ENCODE measurements around the gene S100A10. TPM values are rescaled to one million over a fixed set of nuclear protein-coding genes. Genes with fewer than 3 reads are reported as not detected.

Gene S100A10
- total RNA-seq (1,000 to 10,000 TPM; 1,069 to 1,250 TPM), polyA plus RNA-seq (ENCODE audit: insufficient read length in 6 of 6) (100 to 1,000 TPM; 415 to 615 (median 485) TPM)
- long read RNA-seq, donor 1, transcript S100A10-202 (3 exons, 1,202 nt) = major isoform, 522 of 797 reads
- long read RNA-seq, donor 1, partial matches to known transcripts = 253 of 797 reads
- long read RNA-seq, donor 1, other reads (novel, unspliced or antisense) = 22 of 797 reads
- long read RNA-seq, donor 2, transcript S100A10-202 (3 exons, 1,202 nt) = major isoform, 284 of 491 reads
- long read RNA-seq, donor 2, partial matches to known transcripts = 195 of 491 reads
- long read RNA-seq, donor 2, other reads (novel, unspliced or antisense) = 12 of 491 reads
- long read RNA-seq, donor 3, transcript S100A10-202 (3 exons, 1,202 nt) = major isoform, 296 of 410 reads
- long read RNA-seq, donor 3, partial matches to known transcripts = 107 of 410 reads
- long read RNA-seq, donor 3, other reads (novel, unspliced or antisense) = 7 of 410 reads
- long read RNA-seq, donor 4, transcript S100A10-202 (3 exons, 1,202 nt) = major isoform, 1,796 of 1,852 reads
- long read RNA-seq, donor 4, partial matches to known transcripts = 37 of 1,852 reads
- long read RNA-seq, donor 4, other reads (novel, unspliced or antisense) = 19 of 1,852 reads
- long read RNA-seq, donor 5, transcript S100A10-202 (3 exons, 1,202 nt) = major isoform, 370 of 587 reads
- long read RNA-seq, donor 5, partial matches to known transcripts = 203 of 587 reads
- long read RNA-seq, donor 5, other reads (novel, unspliced or antisense) = 14 of 587 reads
- long read RNA-seq, donor 6, transcript S100A10-202 (3 exons, 1,202 nt) = major isoform, 264 of 409 reads
- long read RNA-seq, donor 6, partial matches to known transcripts = 135 of 409 reads
- long read RNA-seq, donor 6, other reads (novel, unspliced or antisense) = 10 of 409 reads
- long read RNA-seq, donor 7, transcript S100A10-202 (3 exons, 1,202 nt) = major isoform, 59 of 103 reads
- long read RNA-seq, donor 7, partial matches to known transcripts = 44 of 103 reads
- long read RNA-seq, donor 7, other reads (novel, unspliced or antisense) = 0 of 103 reads
- long read RNA-seq, donor 8, transcript S100A10-202 (3 exons, 1,202 nt) = major isoform, 250 of 385 reads
- long read RNA-seq, donor 8, partial matches to known transcripts = 125 of 385 reads
- long read RNA-seq, donor 8, other reads (novel, unspliced or antisense) = 10 of 385 reads
- long read RNA-seq, donor 9 = 0 reads
- long read RNA-seq, donor 10, transcript S100A10-202 (3 exons, 1,202 nt) = major isoform, 1,303 of 1,322 reads
- long read RNA-seq, donor 10, partial matches to known transcripts = 12 of 1,322 reads
- long read RNA-seq, donor 10, other reads (novel, unspliced or antisense) = 7 of 1,322 reads
- long read RNA-seq, donor 11, transcript S100A10-202 (3 exons, 1,202 nt) = major isoform, 148 of 215 reads
- long read RNA-seq, donor 11, partial matches to known transcripts = 67 of 215 reads
- long read RNA-seq, donor 11, other reads (novel, unspliced or antisense) = 0 of 215 reads
- long read RNA-seq, donor 12, transcript S100A10-202 (3 exons, 1,202 nt) = major isoform, 251 of 377 reads
- long read RNA-seq, donor 12, partial matches to known transcripts = 126 of 377 reads
- long read RNA-seq, donor 12, other reads (novel, unspliced or antisense) = 0 of 377 reads

GRCh38 chr1:151993734-151994496, at the start of gene S100A10:
TSS of gene S100A10 (minus strand) at chr1:151993859. CDS start at chr1:151986230, 7,629 bp downstream.
- H3K4me1 ChIP-seq = peaks cover 32 to 65% of the 10 kb centered on the region in 2 donors
- H3K4me3 ChIP-seq = peak within 1 kb of the TSS; percentile 79 to 84
- intact Hi-C loops (cut with DNase I) = loop anchor here in 1 of 2 donors (10.0 kb wide), 1 partner anchor 59 kb away; no protein-coding TSS in a partner anchor
- H3K27me3 ChIP-seq = peaks cover 0 to 30% of the 10 kb centered on the region in 2 donors
- no peak for TF ChIP-seq CTCF (IDR thresholded peaks at IDR 0.05)
- ATAC-seq (peak; percentile 76), DNase-seq (peak; percentile 60 to 94 (median 88))
- H3K27ac ChIP-seq = peak within 1 kb of the TSS; percentile 98
- H3K9me3 ChIP-seq = no peaks in the 10 kb centered on the region
- no peaks in the 10 kb centered on the region for H3K36me3 ChIP-seq

- ATAC-seq (no peak), DNase-seq (no peak)
- H3K4me1 ChIP-seq = peaks cover 10 to 43% of the 10 kb centered on the region in 2 donors
- no peak for TF ChIP-seq CTCF (IDR thresholded peaks at IDR 0.05)
- H3K36me3 ChIP-seq = no peaks in the 10 kb centered on the region
- no peaks in the 10 kb centered on the region for H3K27me3 ChIP-seq
- intact Hi-C loops (cut with DNase I) = no loop called here
- no peak overlapping the region for H3K27ac ChIP-seq
- no peaks in the 10 kb centered on the region for H3K9me3 ChIP-seq
- no peak overlapping the region for H3K4me3 ChIP-seq
Observed at GRCh38 chr1:152042030-152042429, 48.4 kb upstream of the S100A10 start.

GRCh38 chr1:152039886-152040285, 46.2 kb upstream of the S100A10 start:
- no peak for TF ChIP-seq CTCF (IDR thresholded peaks at IDR 0.05)
- Histone ChIP-seq H3K27me3 (no peaks in the 10 kb centered on the region), H3K9me3 (no peaks in the 10 kb centered on the region), H3K4me3 (no peak overlapping the region), H3K4me1 (peaks cover 8 to 46% of the 10 kb centered on the region in 2 donors), H3K27ac (peak overlapping the region in 1 of 2 donors; percentile 98), H3K36me3 (no peaks in the 10 kb centered on the region)
- ATAC-seq (no peak), DNase-seq (no peak)
- intact Hi-C loops (cut with DNase I) = no loop called here

GRCh38 chr1:152039461-152039860, 45.8 kb upstream of the S100A10 start:
- TF ChIP-seq CTCF (IDR thresholded peaks at IDR 0.05) = no peak
- intact Hi-C loops (cut with DNase I) = no loop called here
- ATAC-seq (no peak), DNase-seq (no peak)
- peaks cover 10 to 50% of the 10 kb centered on the region in 2 donors for H3K4me1 ChIP-seq
- H3K27ac ChIP-seq = peak overlapping the region in 1 of 2 donors; percentile 98
- no peak overlapping the region for H3K4me3 ChIP-seq
- no peaks in the 10 kb centered on the region for H3K36me3 ChIP-seq
- no peaks in the 10 kb centered on the region for H3K27me3 ChIP-seq
- H3K9me3 ChIP-seq = no peaks in the 10 kb centered on the region

Measured in left lung (tissue), 14 donors.